ENCODE results near the gene AKAP14.
"Not testable (repeated sequence)": the region's sequence is repeated elsewhere in the genome, so short reads cannot be mapped to it uniquely, and the experiment has no call there.

The AKAP14 gene

DNA sequence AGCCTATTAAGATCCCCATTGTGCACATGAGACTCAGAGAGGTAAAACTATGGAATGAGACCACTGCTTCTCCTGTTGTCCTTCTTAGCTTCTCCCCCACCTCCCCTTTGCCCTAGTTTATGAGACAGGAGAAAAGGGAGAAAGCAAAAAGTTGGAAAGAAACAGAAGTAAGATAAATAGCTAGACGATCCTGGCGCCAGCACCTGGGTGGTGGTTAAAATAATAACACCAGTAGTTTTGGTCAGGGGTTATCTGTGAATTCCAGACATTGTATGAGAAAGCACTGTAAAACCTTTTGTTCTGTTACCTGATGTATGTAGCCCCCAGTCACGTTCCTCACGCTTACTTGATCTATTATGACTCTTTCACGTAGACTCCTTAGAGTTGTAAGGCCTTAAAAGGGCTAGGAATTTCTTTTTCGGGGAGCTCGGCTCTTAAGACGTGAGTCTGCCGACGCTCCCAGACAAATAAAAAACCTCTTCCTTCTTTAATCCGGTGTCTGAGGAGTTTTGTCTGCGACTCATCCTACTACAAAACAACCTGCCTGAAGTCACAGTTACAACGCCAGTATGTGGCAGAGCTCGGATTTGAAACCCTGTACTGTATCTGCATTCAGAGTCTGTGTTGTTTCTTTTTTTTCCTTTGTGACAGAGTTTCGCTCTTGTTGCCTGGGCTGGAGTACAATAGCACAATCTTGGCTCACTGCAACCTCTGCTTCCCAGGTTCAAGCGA, 3.6 kb upstream of the AKAP14 start:
- H3K27me3 ChIP-seq (replicated peaks in 2 of 5; ENCODE audit: control insufficient read depth in 4 of 5, insufficient read depth in 5 of 5, low read length in 4 of 5) = peaks cover 0 to 11% (median 0%) of the 10 kb centered on the region in 5 experiments
- H3K36me3 ChIP-seq (ENCODE audit: control insufficient read depth in 4 of 4, insufficient read depth in 4 of 4, low read length in 3 of 4); DNase-seq; POLR2A ChIA-PET; H3K4me1 ChIP-seq (ENCODE audit: control extremely low read depth in 1 of 4, control insufficient read depth in 4 of 4, insufficient read depth in 4 of 4, low read length in 3 of 4); H3K9me3 ChIP-seq (ENCODE audit: control extremely low read depth in 1 of 5, control insufficient read depth in 4 of 5, insufficient read depth in 2 of 5, low read depth in 1 of 5, low read length in 4 of 5); H3K27ac ChIP-seq (ENCODE audit: insufficient read depth in 1 of 2, low read depth in 1 of 2, low read length in 2 of 2, poor library complexity in 1 of 2, severe bottlenecking in 2 of 2); H3K4me3 ChIP-seq (ENCODE audit: control insufficient read depth in 1 of 7, extremely low read depth in 1 of 7, insufficient read depth in 4 of 7, low read depth in 2 of 7, low read length in 6 of 7): not testable (repeated sequence)
- CTCF ChIA-PET = interaction anchor here (0.6 kb wide), 1 partner anchor 235 kb away, joined by 3 read pairs; no protein-coding TSS in a partner anchor
- 88% methylated on average over 13 of the region's 16 CpGs for WGBS (ENCODE audit: insufficient coverage)

DNA sequence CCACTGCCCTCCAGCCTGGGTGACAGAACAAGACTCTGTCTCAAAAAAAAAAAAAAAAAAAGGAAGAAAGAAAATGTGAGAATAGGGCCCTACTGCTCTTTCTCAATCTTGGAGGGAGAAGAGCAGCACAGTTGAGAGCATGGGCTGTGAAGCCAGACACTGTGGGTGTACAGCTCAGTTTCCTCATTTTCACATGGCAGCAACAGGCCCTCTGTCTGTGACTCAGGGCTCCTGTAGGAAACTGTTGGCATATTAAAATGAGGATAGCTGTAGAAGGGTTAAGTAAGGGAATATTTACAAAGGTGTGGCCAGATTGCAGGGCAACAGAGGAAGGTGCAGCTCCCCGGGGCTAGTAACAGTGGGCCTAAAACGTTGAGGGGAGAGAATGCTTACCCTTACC, 3.4 kb downstream of the AKAP14 start:
- no peaks in the 10 kb centered on the region for H3K27me3 ChIP-seq (replicated peaks in 2 of 5; ENCODE audit: control insufficient read depth in 4 of 5, insufficient read depth in 5 of 5, low read length in 4 of 5)
- ChIA-PET CTCF (interaction anchor here (1.1 kb wide), 1 partner anchor 12 kb away, joined by 4 read pairs; no protein-coding TSS in a partner anchor), POLR2A (no interaction called here)
- DNase-seq = peak in 2 of 3 donors; percentile 45 to 55
- no peak overlapping the region for H3K27ac ChIP-seq (ENCODE audit: insufficient read depth in 1 of 2, low read depth in 1 of 2, low read length in 2 of 2, poor library complexity in 1 of 2, severe bottlenecking in 2 of 2)
- no peak overlapping the region for H3K4me3 ChIP-seq (ENCODE audit: control insufficient read depth in 1 of 7, extremely low read depth in 1 of 7, insufficient read depth in 4 of 7, low read depth in 2 of 7, low read length in 6 of 7)
- no peaks in the 10 kb centered on the region for H3K9me3 ChIP-seq (ENCODE audit: control extremely low read depth in 1 of 5, control insufficient read depth in 4 of 5, insufficient read depth in 2 of 5, low read depth in 1 of 5, low read length in 4 of 5)
- H3K4me1 ChIP-seq (ENCODE audit: control extremely low read depth in 1 of 4, control insufficient read depth in 4 of 4, insufficient read depth in 4 of 4, low read length in 3 of 4) = peaks cover 0 to 3% (median 0%) of the 10 kb centered on the region in 4 experiments
- H3K36me3 ChIP-seq (ENCODE audit: control insufficient read depth in 4 of 4, insufficient read depth in 4 of 4, low read length in 3 of 4) = no peaks in the 10 kb centered on the region
- WGBS (ENCODE audit: insufficient coverage) = 48% methylated on average over 2 of the region's 2 CpGs

DNA sequence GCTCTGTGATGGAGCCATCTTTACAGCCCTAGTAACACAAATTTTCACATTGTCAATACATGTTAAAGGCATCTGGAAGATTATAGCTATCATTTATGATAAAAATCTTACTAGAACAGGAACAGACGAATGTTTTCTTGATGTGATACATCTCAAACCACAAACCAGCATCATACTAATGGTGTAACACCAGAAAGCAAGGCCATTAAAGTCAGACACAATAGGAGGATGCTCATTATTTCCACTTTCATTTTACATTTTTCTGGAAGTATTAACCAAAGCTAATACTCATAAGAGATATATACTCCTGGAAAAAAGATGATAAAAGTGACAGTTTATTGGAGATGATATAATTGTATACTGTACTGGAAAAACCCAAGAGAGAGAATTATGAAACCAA, 5.3 kb downstream of the AKAP14 start:
- Histone ChIP-seq H3K27ac (ENCODE audit: insufficient read depth in 1 of 2, low read depth in 1 of 2, low read length in 2 of 2, poor library complexity in 1 of 2, severe bottlenecking in 2 of 2) (no peak overlapping the region), H3K4me3 (ENCODE audit: control insufficient read depth in 1 of 7, extremely low read depth in 1 of 7, insufficient read depth in 4 of 7, low read depth in 2 of 7, low read length in 6 of 7) (no peak overlapping the region), H3K4me1 (ENCODE audit: control extremely low read depth in 1 of 4, control insufficient read depth in 4 of 4, insufficient read depth in 4 of 4, low read length in 3 of 4) (peaks cover 0 to 3% (median 0%) of the 10 kb centered on the region in 4 experiments), H3K36me3 (ENCODE audit: control insufficient read depth in 4 of 4, insufficient read depth in 4 of 4, low read length in 3 of 4) (no peaks in the 10 kb centered on the region), H3K9me3 (ENCODE audit: control extremely low read depth in 1 of 5, control insufficient read depth in 4 of 5, insufficient read depth in 2 of 5, low read depth in 1 of 5, low read length in 4 of 5) (no peaks in the 10 kb centered on the region), H3K27me3 (replicated peaks in 2 of 5; ENCODE audit: control insufficient read depth in 4 of 5, insufficient read depth in 5 of 5, low read length in 4 of 5) (no peaks in the 10 kb centered on the region)
- no CpG with 5 or more reads among the region's 1 CpG for WGBS (ENCODE audit: insufficient coverage)
- CTCF ChIA-PET = no interaction called here
- DNase-seq = no peak
- POLR2A ChIA-PET = no interaction called here

DNA sequence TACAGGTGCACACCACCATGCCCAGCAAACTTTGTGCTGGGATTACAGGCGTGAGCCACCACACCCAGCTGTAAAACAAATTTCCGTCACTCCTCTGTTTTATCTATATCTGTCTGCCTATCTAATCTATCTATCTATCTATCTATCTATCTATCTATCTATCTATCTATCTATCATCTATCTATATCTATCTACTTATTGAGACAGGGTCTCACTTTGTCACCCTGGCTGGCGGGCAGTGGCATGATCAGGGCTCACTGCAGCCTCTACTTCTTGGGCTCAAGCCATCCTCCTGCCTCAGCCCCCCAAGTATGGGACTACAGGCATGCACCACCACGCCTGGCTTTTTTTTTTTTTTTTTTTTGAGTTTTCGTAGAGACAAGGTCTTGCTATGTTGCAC, 20.6 kb downstream of the AKAP14 start:
- H3K4me1 ChIP-seq (ENCODE audit: control extremely low read depth in 1 of 4, control insufficient read depth in 4 of 4, insufficient read depth in 4 of 4, low read length in 3 of 4) = no peaks in the 10 kb centered on the region
- CTCF ChIA-PET = no interaction called here
- no peaks in the 10 kb centered on the region for H3K27me3 ChIP-seq (replicated peaks in 2 of 5; ENCODE audit: control insufficient read depth in 4 of 5, insufficient read depth in 5 of 5, low read length in 4 of 5)
- no peaks in the 10 kb centered on the region for H3K36me3 ChIP-seq (ENCODE audit: control insufficient read depth in 4 of 4, insufficient read depth in 4 of 4, low read length in 3 of 4)
- POLR2A ChIA-PET = no interaction called here
- 80% methylated on average over 3 of the region's 5 CpGs for WGBS (ENCODE audit: insufficient coverage)
- H3K9me3 ChIP-seq (ENCODE audit: control extremely low read depth in 1 of 5, control insufficient read depth in 4 of 5, insufficient read depth in 2 of 5, low read depth in 1 of 5, low read length in 4 of 5) = no peaks in the 10 kb centered on the region
- no peak overlapping the region for H3K4me3 ChIP-seq (ENCODE audit: control insufficient read depth in 1 of 7, extremely low read depth in 1 of 7, insufficient read depth in 4 of 7, low read depth in 2 of 7, low read length in 6 of 7)
- no peak for DNase-seq
- H3K27ac ChIP-seq (ENCODE audit: insufficient read depth in 1 of 2, low read depth in 1 of 2, low read length in 2 of 2, poor library complexity in 1 of 2, severe bottlenecking in 2 of 2) = no peak overlapping the region

DNA sequence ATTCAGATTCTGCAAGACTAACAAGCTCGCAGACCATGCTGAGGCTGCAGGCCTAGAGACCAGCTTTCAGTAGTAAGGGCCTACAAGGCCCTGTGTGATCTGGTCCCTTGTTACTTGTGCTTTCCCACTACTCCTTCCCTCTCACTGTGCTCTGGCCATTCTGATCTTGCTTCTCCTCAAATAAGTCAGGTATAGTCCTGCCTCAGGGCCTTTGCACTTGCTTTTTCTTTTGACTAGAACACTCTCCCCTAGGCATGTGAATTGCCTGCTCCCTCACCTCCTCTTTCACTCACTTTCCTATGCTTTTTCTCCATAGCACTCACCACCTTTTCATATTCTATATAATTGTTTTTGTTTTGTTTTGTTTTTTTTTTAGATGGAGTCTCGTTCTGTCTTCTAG, 22.2 kb downstream of the AKAP14 start:
- ChIA-PET CTCF (no interaction called here), POLR2A (no interaction called here)
- Histone ChIP-seq H3K4me1 (ENCODE audit: control extremely low read depth in 1 of 4, control insufficient read depth in 4 of 4, insufficient read depth in 4 of 4, low read length in 3 of 4) (no peaks in the 10 kb centered on the region), H3K36me3 (ENCODE audit: control insufficient read depth in 4 of 4, insufficient read depth in 4 of 4, low read length in 3 of 4) (no peaks in the 10 kb centered on the region), H3K9me3 (ENCODE audit: control extremely low read depth in 1 of 5, control insufficient read depth in 4 of 5, insufficient read depth in 2 of 5, low read depth in 1 of 5, low read length in 4 of 5) (no peaks in the 10 kb centered on the region), H3K27me3 (replicated peaks in 2 of 5; ENCODE audit: control insufficient read depth in 4 of 5, insufficient read depth in 5 of 5, low read length in 4 of 5) (no peaks in the 10 kb centered on the region), H3K27ac (ENCODE audit: insufficient read depth in 1 of 2, low read depth in 1 of 2, low read length in 2 of 2, poor library complexity in 1 of 2, severe bottlenecking in 2 of 2) (no peak overlapping the region), H3K4me3 (ENCODE audit: control insufficient read depth in 1 of 7, extremely low read depth in 1 of 7, insufficient read depth in 4 of 7, low read depth in 2 of 7, low read length in 6 of 7) (no peak overlapping the region)
- DNase-seq = no peak
- 86% methylated on average over 1 of the region's 2 CpGs for WGBS (ENCODE audit: insufficient coverage)

DNA sequence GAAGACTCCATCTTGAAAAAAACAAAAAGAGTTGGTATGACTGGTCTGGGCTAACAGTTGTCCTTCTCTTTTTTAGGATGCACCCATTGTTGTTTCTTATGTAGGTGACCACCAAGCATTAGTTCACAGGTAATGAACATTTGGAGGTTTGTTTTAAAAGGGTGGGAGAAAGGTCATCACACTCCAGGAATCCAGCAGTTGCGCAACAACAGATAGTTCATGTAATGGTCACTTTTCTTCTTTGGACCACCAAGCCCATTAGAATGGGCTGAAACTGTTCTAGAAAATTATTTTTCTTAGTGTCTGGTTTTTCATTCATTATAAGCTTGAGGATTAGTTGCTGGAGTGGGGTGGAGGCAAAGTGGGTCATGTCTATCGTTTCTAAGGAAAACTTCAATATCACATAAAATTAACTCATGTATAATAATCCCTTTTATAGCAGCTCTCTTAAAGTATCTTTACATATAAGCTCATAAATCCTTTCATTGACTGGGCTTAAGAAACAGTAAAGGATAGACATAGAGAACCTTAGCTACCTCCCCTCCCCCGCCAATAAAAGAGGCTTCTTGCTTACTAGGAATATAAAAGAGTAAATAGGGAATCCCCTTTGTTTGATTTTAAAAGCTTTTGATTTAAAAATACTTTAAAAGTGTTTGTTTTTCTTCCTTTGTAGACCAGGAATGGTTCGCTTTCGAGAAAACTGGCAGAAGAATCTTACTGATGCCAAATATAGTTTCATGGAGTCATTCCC, 24.3 kb downstream of the AKAP14 start:
- ChIA-PET POLR2A (no interaction called here), CTCF (no interaction called here)
- WGBS (ENCODE audit: insufficient coverage) = 94% methylated on average over 3 of the region's 5 CpGs

DNA sequence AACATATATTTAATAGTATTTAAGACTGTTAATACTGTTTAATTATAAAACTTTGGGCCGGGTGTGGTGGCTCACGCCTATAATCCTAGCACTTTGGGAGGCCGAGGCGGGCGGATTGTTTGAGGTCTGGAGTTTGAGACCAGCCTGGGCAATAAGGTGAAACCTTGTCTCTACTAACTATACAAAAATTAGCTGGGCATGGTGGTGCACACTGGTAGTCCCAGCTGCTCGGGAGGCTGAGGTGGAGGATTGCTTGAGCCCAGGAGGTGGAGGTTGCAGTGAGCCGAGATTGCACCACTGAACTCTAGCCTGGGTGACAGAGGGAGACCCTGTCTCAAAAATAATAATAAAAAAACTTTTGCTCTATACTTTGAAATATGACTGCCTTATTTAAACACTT, 26.7 kb downstream of the AKAP14 start:
- H3K4me1 ChIP-seq (ENCODE audit: control extremely low read depth in 1 of 4, control insufficient read depth in 4 of 4, insufficient read depth in 4 of 4, low read length in 3 of 4); H3K9me3 ChIP-seq (ENCODE audit: control extremely low read depth in 1 of 5, control insufficient read depth in 4 of 5, insufficient read depth in 2 of 5, low read depth in 1 of 5, low read length in 4 of 5); H3K36me3 ChIP-seq (ENCODE audit: control insufficient read depth in 4 of 4, insufficient read depth in 4 of 4, low read length in 3 of 4); CTCF ChIA-PET; POLR2A ChIA-PET; H3K27me3 ChIP-seq (replicated peaks in 2 of 5; ENCODE audit: control insufficient read depth in 4 of 5, insufficient read depth in 5 of 5, low read length in 4 of 5); DNase-seq; H3K27ac ChIP-seq (ENCODE audit: insufficient read depth in 1 of 2, low read depth in 1 of 2, low read length in 2 of 2, poor library complexity in 1 of 2, severe bottlenecking in 2 of 2); H3K4me3 ChIP-seq (ENCODE audit: control insufficient read depth in 1 of 7, extremely low read depth in 1 of 7, insufficient read depth in 4 of 7, low read depth in 2 of 7, low read length in 6 of 7): not testable (repeated sequence)
- WGBS (ENCODE audit: insufficient coverage) = no CpG with 5 or more reads among the region's 7 CpGs

More for the DNA sequence above, 24.3 kb downstream of the AKAP14 start:
- H3K4me1 ChIP-seq (ENCODE audit: control extremely low read depth in 1 of 4, control insufficient read depth in 4 of 4, insufficient read depth in 4 of 4, low read length in 3 of 4) = no peaks in the 10 kb centered on the region
- no peak overlapping the region for H3K27ac ChIP-seq (ENCODE audit: insufficient read depth in 1 of 2, low read depth in 1 of 2, low read length in 2 of 2, poor library complexity in 1 of 2, severe bottlenecking in 2 of 2)
- H3K4me3 ChIP-seq (ENCODE audit: control insufficient read depth in 1 of 7, extremely low read depth in 1 of 7, insufficient read depth in 4 of 7, low read depth in 2 of 7, low read length in 6 of 7) = no peak overlapping the region
- no peak for DNase-seq
- peaks cover 0 to 3% (median under 1%) of the 10 kb centered on the region in 4 experiments for H3K36me3 ChIP-seq (ENCODE audit: control insufficient read depth in 4 of 4, insufficient read depth in 4 of 4, low read length in 3 of 4)
- no peaks in the 10 kb centered on the region for H3K27me3 ChIP-seq (replicated peaks in 2 of 5; ENCODE audit: control insufficient read depth in 4 of 5, insufficient read depth in 5 of 5, low read length in 4 of 5)
- no peaks in the 10 kb centered on the region for H3K9me3 ChIP-seq (ENCODE audit: control extremely low read depth in 1 of 5, control insufficient read depth in 4 of 5, insufficient read depth in 2 of 5, low read depth in 1 of 5, low read length in 4 of 5)

Measured in common myeloid progenitor, CD34-positive (primary cell).